HepG2 (cell line): Measurements from ENCODE around the gene PML. TPM values are rescaled to one million over a fixed set of nuclear protein-coding genes. Genes with fewer than 3 reads are reported as not detected.

Experiments
- ATF4 ChIP-seq, 2 experiments: fragments of 450-650 bp in 1 of 2; sonication (generic) in 1 of 2; formaldehyde crosslinking; IDR thresholded peaks; 2 replicates each; pipeline versions ENCODE4 v1.5.0 to v1.8.0; 2020 to 2022; ENCODE audit warnings: mild to moderate bottlenecking in 1 of 2, missing genetic modification reagents in 1 of 2
- BRD4 ChIP-seq: sonication (generic); formaldehyde crosslinking; IDR thresholded peaks from 2 replicates; pipeline ENCODE4 v1.4.0; 2020; ENCODE audit warnings: missing genetic modification reagents
- HMG20A ChIP-seq: IDR thresholded peaks from 2 replicates; pipeline ENCODE4 v1.6.1; 2016; ENCODE audit warnings: borderline replicate concordance
- HNF4G ChIP-seq, 2 experiments: sonication (generic) in 1 of 2; formaldehyde crosslinking in 1 of 2; IDR thresholded peaks; 2 replicates each; pipeline versions ENCODE4 v1.4.0 to v1.6.1; 2011 to 2020; ENCODE audit warnings: borderline replicate concordance in 2 of 2, low read depth in 2 of 2, mild to moderate bottlenecking in 2 of 2, low read length in 1 of 2, missing genetic modification reagents in 1 of 2, moderate library complexity in 1 of 2
- IKZF4 ChIP-seq: sonication (generic); formaldehyde crosslinking; IDR thresholded peaks from 2 replicates; pipeline ENCODE4 v1.5.1; 2020; ENCODE audit warnings: borderline replicate concordance, mild to moderate bottlenecking, low read depth, missing genetic modification reagents; ENCODE audit errors: not compliant biosample characterization
- MAZ ChIP-seq, 2 experiments: sonication (generic) in 1 of 2; formaldehyde crosslinking in 1 of 2; IDR thresholded peaks; 2 replicates each; pipeline versions ENCODE4 v1.5.0 to v1.6.1; 2012 to 2020; ENCODE audit warnings: low read depth in 2 of 2, mild to moderate bottlenecking in 2 of 2, borderline replicate concordance in 1 of 2, improper control_type of control experiment in 1 of 2, low read length in 1 of 2, missing genetic modification reagents in 1 of 2, moderate library complexity in 1 of 2
- MED13 ChIP-seq: sonication (generic); formaldehyde crosslinking; IDR thresholded peaks from 2 replicates; pipeline ENCODE4 v1.5.0; 2020; ENCODE audit warnings: missing genetic modification reagents
- MTF1 ChIP-seq: sonication (generic); formaldehyde crosslinking; IDR thresholded peaks from 2 replicates; pipeline ENCODE4 v1.5.0; 2020; ENCODE audit warnings: missing genetic modification reagents
- NFYC ChIP-seq: IDR thresholded peaks from 2 replicates; pipeline ENCODE4 v1.6.1; 2016; ENCODE audit warnings: missing genetic modification reagents, missing compliant biosample characterization
- NR2F1 ChIP-seq, 2 experiments: fragments of 450-650 bp in 1 of 2; formaldehyde crosslinking in 1 of 2; IDR thresholded peaks; 2 replicates each; pipeline versions ENCODE4 v1.5.0 to v1.6.1; 2016 to 2020; ENCODE audit warnings: mild to moderate bottlenecking in 1 of 2, missing compliant biosample characterization in 1 of 2, missing genetic modification reagents in 1 of 2, moderate library complexity in 1 of 2
- THYN1 ChIP-seq: sonication (generic); formaldehyde crosslinking; IDR thresholded peaks from 2 replicates; pipeline ENCODE4 v1.8.1; 2023; ENCODE audit warnings: low read depth, mild to moderate bottlenecking, moderate library complexity, missing genetic modification reagents, borderline replicate concordance
- ZFP36 ChIP-seq: fragments of 150-350 bp; IDR thresholded peaks from 2 replicates; pipeline ENCODE4 v1.6.1; 2018; ENCODE audit warnings: borderline replicate concordance, low read length, low read depth; ENCODE audit not compliant: partially characterized antibody
- ZNF10 ChIP-seq: sonication (generic); formaldehyde crosslinking; IDR thresholded peaks from 2 replicates; pipeline ENCODE4 v1.4.0; 2020; ENCODE audit warnings: mild to moderate bottlenecking, low read depth, missing genetic modification reagents, borderline replicate concordance
- ZNF281 ChIP-seq: sonication (generic); formaldehyde crosslinking; IDR thresholded peaks from 2 replicates; pipeline ENCODE4 v1.4.0; 2020; ENCODE audit warnings: missing genetic modification reagents, borderline replicate concordance
- ZNF451 ChIP-seq: sonication (generic); formaldehyde crosslinking; IDR thresholded peaks from 2 replicates; pipeline ENCODE4 v1.5.0; 2020; ENCODE audit warnings: mild to moderate bottlenecking, missing genetic modification reagents
- ZNF460 ChIP-seq: sonication (generic); formaldehyde crosslinking; IDR thresholded peaks from 2 replicates; pipeline ENCODE4 v1.5.1; 2020; ENCODE audit warnings: missing genetic modification reagents, mild to moderate bottlenecking, borderline replicate concordance
- ZNF776 ChIP-seq: sonication (generic); formaldehyde crosslinking; IDR thresholded peaks from 2 replicates; pipeline ENCODE4 v1.4.0; 2020; ENCODE audit warnings: mild to moderate bottlenecking, missing genetic modification reagents
- ZNF850 ChIP-seq: sonication (generic); formaldehyde crosslinking; conservative IDR thresholded peaks from 2 replicates; pipeline ENCODE4 v1.9.0; 2021; ENCODE audit warnings: mild to moderate bottlenecking, missing genetic modification reagents
- ZNF891 ChIP-seq: sonication (generic); formaldehyde crosslinking; IDR thresholded peaks from 2 replicates; pipeline ENCODE4 v1.5.0; 2020; ENCODE audit warnings: mild to moderate bottlenecking, missing genetic modification reagents
- polyA plus RNA-seq, 8 experiments: library from polyadenylated mRNA; depleted of rRNA in 3 of 8; stranded (reverse) in 7 of 8; unstranded in 1 of 8; fragments of >200 nt; fragmentation: Illumina TruSeq in 4 of 8; extraction: Trizol in 4 of 8; gene quantifications; 2 replicates each; pipeline versions ENCODE4 v1.2.1 to v1.2.3, GENCODE V29; 2011 to 2016; ENCODE audit warnings: low read depth in 4 of 8, missing spikeins in 1 of 8, mixed read lengths in 1 of 8; ENCODE audit not compliant: insufficient read depth in 1 of 8
- total RNA-seq, 5 experiments: library from RNA; depleted of rRNA; stranded (reverse); fragments of >200 nt; fragmentation: Illumina TruSeq; extraction: Trizol; gene quantifications; 2 replicates each; pipeline ENCODE4 v1.2.3, GENCODE V29; 2016; ENCODE audit warnings: low read depth in 1 of 5
- TF ChIP-seq, protein P1 (sequence below): sonication (generic); formaldehyde crosslinking; IDR thresholded peaks from 2 replicates; pipeline ENCODE4 v1.5.0; 2020; ENCODE audit warnings: missing genetic modification reagents

Gene PML
- total and polyA plus RNA-seq, 2 of the 13 experiments (the other 11 are each of a cell fraction or from before 2014, with no cell fraction given) = 2.9 to 3.9 TPM

DNA sequence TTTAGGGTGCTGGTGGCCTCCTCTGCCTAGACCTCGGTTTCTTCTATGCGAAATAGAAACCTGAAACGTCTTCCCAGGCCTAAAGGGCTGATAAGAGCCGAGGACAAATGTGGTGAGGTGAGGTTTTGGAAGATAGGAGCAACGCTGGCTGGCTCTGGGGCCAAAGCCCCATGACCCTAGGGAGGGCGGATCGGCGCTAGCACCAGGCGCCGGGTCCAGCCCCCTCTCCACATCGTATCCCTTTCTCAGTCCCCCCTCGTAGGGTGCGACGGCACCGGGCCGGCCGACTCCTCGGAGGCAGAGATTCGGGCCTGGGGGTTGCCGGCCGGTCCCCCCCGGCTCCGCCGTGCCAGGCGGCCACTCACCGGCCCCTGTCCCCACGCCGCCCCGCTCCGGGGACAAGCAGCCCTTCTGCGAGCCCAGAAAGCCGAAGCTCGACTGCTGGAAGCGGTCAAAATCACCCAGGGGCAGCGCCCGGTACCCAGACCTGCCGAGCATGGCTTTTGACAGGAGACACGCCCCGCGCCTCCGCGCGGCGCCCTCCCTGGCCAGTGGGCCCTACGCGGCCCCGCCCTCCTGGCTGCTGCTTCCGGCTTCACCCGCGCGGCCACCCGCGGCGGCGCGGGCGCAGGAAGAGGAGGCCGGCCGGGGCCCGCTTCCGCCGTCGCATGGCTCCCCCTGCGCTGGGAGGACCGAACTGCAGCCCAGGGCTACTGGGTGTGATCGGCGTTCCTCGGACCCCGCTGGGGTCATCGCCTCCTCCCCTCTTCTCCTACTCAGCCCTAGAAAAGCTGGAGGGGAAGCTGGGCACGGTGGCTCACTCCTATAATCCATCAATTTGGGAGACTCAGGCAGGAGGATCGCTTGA is 2.6 kb upstream of the PML start, which contains the start of gene STOML1 (continued):
- TF ChIP-seq ATF4 (CRISPR knock-in tag; IDR thresholded peaks at IDR 0.05) = no peak
- TF ChIP-seq THYN1 = no peak
- no peak for TF ChIP-seq ZNF451
- peak; percentile 71 for TF ChIP-seq MAZ (IDR thresholded peaks at IDR 0.05; ENCODE audit: borderline replicate concordance, low read depth, low read length)
- peak; percentile 91 for TF ChIP-seq MAZ (CRISPR knock-in tag; IDR thresholded peaks at IDR 0.05; ENCODE audit: low read depth)
- no peak for TF ChIP-seq BRD4 (CRISPR knock-in tag)
- no peak; the same call in 1 of the 2 replicates for TF ChIP-seq HNF4G (IDR thresholded peaks at IDR 0.05; ENCODE audit: borderline replicate concordance, low read depth, low read length)
- no peak for TF ChIP-seq HNF4G (CRISPR knock-in tag; IDR thresholded peaks at IDR 0.05; ENCODE audit: borderline replicate concordance, low read depth)
- TF ChIP-seq ZFP36 = no peak
- TF ChIP-seq NFYC (CRISPR knock-in tag) = no peak
- no peak for TF ChIP-seq MTF1 (CRISPR knock-in tag)
- TF ChIP-seq ZNF460 (CRISPR knock-in tag) = no peak
- no peak for TF ChIP-seq IKZF4 (CRISPR knock-in tag)
- TF ChIP-seq MED13 (CRISPR knock-in tag) = no peak
- TF ChIP-seq ZNF850 (CRISPR knock-in tag) = no peak
- TF ChIP-seq NR2F1 (CRISPR knock-in tag; IDR thresholded peaks at IDR 0.05) = no peak
- TF ChIP-seq ZNF891 (CRISPR knock-in tag) = no peak
- TF ChIP-seq HMG20A (CRISPR knock-in tag) = no peak
- no peak for TF ChIP-seq ZNF776
- TF ChIP-seq ZNF10 (CRISPR knock-in tag) = no peak
- TF ChIP-seq ZNF281 (CRISPR knock-in tag) = no peak
- TF ChIP-seq, protein P1, sequence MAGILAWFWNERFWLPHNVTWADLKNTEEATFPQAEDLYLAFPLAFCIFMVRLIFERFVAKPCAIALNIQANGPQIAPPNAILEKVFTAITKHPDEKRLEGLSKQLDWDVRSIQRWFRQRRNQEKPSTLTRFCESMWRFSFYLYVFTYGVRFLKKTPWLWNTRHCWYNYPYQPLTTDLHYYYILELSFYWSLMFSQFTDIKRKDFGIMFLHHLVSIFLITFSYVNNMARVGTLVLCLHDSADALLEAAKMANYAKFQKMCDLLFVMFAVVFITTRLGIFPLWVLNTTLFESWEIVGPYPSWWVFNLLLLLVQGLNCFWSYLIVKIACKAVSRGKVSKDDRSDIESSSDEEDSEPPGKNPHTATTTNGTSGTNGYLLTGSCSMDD (CRISPR knock-in tag) = no peak
